ENCODE results near the gene THEM4. TPM values are rescaled to one million over a fixed set of nuclear protein-coding genes. Genes with fewer than 3 reads are reported as not detected.
A peak's percentile ranks its signal among the peaks of the same experiment; 100 is the strongest.

Gene THEM4
- total and polyA plus RNA-seq, 11 donors = 14.2 to 25.5 (median 15.0) TPM

- DNase-seq = peak in 1 of 5 donors; percentile 37
- H3K27ac ChIP-seq = no peak overlapping the region
Measured at GRCh38 chr1:151827853-151828252, 81.5 kb downstream of the THEM4 start.

DNA sequence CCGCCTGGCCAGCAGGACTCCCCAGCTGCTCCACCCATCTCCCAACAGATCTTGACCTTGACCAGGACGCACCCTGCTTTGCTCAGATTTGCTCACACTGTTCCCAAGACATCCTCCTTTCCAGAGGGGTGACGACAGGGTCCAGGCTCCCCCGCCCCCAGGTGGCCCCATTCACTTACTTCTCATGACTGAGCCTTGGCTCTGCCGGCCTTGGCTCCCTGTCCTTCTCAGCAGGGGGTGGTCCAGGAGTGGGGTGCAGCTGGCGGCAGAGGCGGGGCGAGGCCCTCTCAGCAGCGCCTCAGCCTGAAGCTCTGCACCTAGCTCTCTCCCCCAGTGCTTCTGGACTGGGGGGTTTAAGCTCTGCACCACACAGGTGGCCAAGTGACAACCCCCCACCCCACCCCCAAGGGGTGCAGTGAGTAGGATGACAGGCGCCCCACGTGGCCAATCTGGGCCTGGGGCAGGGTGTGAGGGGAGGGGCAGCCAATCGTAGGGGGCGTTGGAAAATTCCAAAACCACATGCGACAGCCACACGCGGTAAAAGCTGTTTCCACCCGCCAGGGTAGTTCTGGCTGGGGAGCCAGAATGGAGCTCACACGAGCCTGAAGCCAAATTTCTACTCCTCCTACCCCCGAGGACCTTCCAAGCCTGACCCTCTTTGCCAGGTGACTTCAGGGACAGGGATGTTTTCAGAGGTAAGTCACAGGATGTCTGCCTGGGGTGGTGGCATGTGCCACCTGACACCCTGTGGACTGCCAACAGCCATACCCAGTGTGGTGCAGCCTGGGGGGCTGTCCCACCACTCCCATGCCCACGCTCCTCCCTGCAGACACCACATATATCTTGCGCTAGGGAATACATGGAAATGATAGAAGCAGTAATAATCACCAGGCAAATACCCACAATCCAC, 83.3 kb downstream of the THEM4 start:
- Histone ChIP-seq H3K27ac (no peak overlapping the region), H3K4me3 (no peak overlapping the region), H3K4me1 (peaks cover 0 to 39% (median 14%) of the 10 kb centered on the region in 12 donors), H3K9me3 (no peaks in the 10 kb centered on the region), H3K36me3 (no peaks in the 10 kb centered on the region), H3K27me3 (no peaks in the 10 kb centered on the region)
- intact Hi-C loops (cut with DNase I) = no loop called here
- DNase-seq (peak in 1 of 5 donors; percentile 40), ATAC-seq (no peak)
- TF ChIP-seq, protein P1, sequence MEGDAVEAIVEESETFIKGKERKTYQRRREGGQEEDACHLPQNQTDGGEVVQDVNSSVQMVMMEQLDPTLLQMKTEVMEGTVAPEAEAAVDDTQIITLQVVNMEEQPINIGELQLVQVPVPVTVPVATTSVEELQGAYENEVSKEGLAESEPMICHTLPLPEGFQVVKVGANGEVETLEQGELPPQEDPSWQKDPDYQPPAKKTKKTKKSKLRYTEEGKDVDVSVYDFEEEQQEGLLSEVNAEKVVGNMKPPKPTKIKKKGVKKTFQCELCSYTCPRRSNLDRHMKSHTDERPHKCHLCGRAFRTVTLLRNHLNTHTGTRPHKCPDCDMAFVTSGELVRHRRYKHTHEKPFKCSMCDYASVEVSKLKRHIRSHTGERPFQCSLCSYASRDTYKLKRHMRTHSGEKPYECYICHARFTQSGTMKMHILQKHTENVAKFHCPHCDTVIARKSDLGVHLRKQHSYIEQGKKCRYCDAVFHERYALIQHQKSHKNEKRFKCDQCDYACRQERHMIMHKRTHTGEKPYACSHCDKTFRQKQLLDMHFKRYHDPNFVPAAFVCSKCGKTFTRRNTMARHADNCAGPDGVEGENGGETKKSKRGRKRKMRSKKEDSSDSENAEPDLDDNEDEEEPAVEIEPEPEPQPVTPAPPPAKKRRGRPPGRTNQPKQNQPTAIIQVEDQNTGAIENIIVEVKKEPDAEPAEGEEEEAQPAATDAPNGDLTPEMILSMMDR (IDR thresholded peaks at IDR 0.05) = no peak
- no peak for TF ChIP-seq POLR2A (IDR thresholded peaks at IDR 0.05)
- 48 to 63% (median 58%) methylated on average over 9 to 21 of the region's 21 CpGs for WGBS, 4 donors

More at GRCh38 chr1:151827853-151828252, 81.5 kb downstream of the THEM4 start:
- Histone ChIP-seq H3K27me3 (no peaks in the 10 kb centered on the region), H3K9me3 (no peaks in the 10 kb centered on the region), H3K4me3 (no peak overlapping the region), H3K4me1 (peaks cover 0 to 45% (median 17%) of the 10 kb centered on the region in 12 donors), H3K36me3 (no peaks in the 10 kb centered on the region)
- intact Hi-C loops (cut with DNase I) = no loop called here
- ATAC-seq = no peak
- WGBS, 4 donors = 55 to 83% (median 68%) methylated on average over 4 to 9 of the region's 9 CpGs
- TF ChIP-seq, protein P1 (IDR thresholded peaks at IDR 0.05) = no peak

- Histone ChIP-seq H3K27me3 (no peaks in the 10 kb centered on the region), H3K9me3 (no peaks in the 10 kb centered on the region), H3K27ac (no peak overlapping the region), H3K36me3 (no peaks in the 10 kb centered on the region), H3K4me3 (no peak overlapping the region), H3K4me1 (peaks cover 0 to 39% (median 14%) of the 10 kb centered on the region in 12 donors)
- TF ChIP-seq POLR2A (IDR thresholded peaks at IDR 0.05) = no peak
- TF ChIP-seq, protein P1 (IDR thresholded peaks at IDR 0.05) = no peak
- 69 to 76% (median 73%) methylated on average over 9 of the region's 9 CpGs for WGBS, 4 donors
- intact Hi-C loops (cut with DNase I) = no loop called here
- peak in 1 of 5 donors; percentile 44 for DNase-seq
- ATAC-seq = no peak
Measured at GRCh38 chr1:151825204-151825603, 84.1 kb downstream of the THEM4 start.

Other genes starting within 250 kb of the THEM4 start
- not detected for gene CELF3, start 192.7 kb downstream of the THEM4 start, total RNA-seq
- not detected for gene CELF3, start 192.7 kb downstream of the THEM4 start, polyA plus RNA-seq
- gene RIIAD1, start 188.0 kb downstream of the THEM4 start, total RNA-seq = 10 to 100 TPM in 2 of 9 donors, 1 to 10 TPM in 6, not detected in 1; 2.3 to 20.8 (median 6.0) TPM
- 10 to 100 TPM in 1 of 2 donors, not detected in 1; 13.1 TPM for gene RIIAD1, start 188.0 kb downstream of the THEM4 start, polyA plus RNA-seq
- gene MRPL9, start 146.0 kb downstream of the THEM4 start, total RNA-seq = 10 to 100 TPM; 35.8 to 53.2 (median 46.3) TPM
- gene MRPL9, start 146.0 kb downstream of the THEM4 start, polyA plus RNA-seq = 10 to 100 TPM; 45.2 to 57.9 TPM
- 1 to 10 TPM; 3.2 to 9.8 (median 4.8) TPM for gene TDRKH, start 119.0 kb downstream of the THEM4 start, total RNA-seq
- gene TDRKH, start 119.0 kb downstream of the THEM4 start, polyA plus RNA-seq = 1 to 10 TPM; 2.7 to 6.5 TPM
- gene LINGO4, start 104.1 kb downstream of the THEM4 start, total RNA-seq = 1 to 10 TPM in 1 of 9 donors, under 1 TPM in 8; 0.37 to 1.0 (median 0.60) TPM
- gene LINGO4, start 104.1 kb downstream of the THEM4 start, polyA plus RNA-seq = under 1 TPM; 0.11 to 0.38 TPM
- gene RORC, start 77.7 kb downstream of the THEM4 start, total RNA-seq = 10 to 100 TPM in 6 of 9 donors, 1 to 10 TPM in 3; 3.6 to 58.9 (median 12.4) TPM
- gene RORC, start 77.7 kb downstream of the THEM4 start, polyA plus RNA-seq = 10 to 100 TPM in 1 of 2 donors, 1 to 10 TPM in 1; 6.8 to 11.8 TPM
- under 1 TPM in 2 of 9 donors, not detected in 7; 0.14 to 0.28 TPM for gene C2CD4D, start 69.7 kb downstream of the THEM4 start, total RNA-seq
- not detected for gene C2CD4D, start 69.7 kb downstream of the THEM4 start, polyA plus RNA-seq
- gene THEM5, start 55.8 kb downstream of the THEM4 start, total RNA-seq = under 1 TPM in 1 of 9 donors, not detected in 8; 0.52 TPM
- gene THEM5, start 55.8 kb downstream of the THEM4 start, polyA plus RNA-seq = not detected
- 100 to 1,000 TPM in 7 of 9 donors, 10 to 100 TPM in 2; 55.5 to 403 (median 156) TPM for gene S100A10, start 84.3 kb upstream of the THEM4 start, total RNA-seq
- gene S100A10, start 84.3 kb upstream of the THEM4 start, polyA plus RNA-seq = 100 to 1,000 TPM; 258 to 387 TPM
- gene S100A11, start 127.5 kb upstream of the THEM4 start, total RNA-seq = 100 to 1,000 TPM in 4 of 9 donors, 10 to 100 TPM in 5; 44.9 to 368 (median 80.7) TPM
- 100 to 1,000 TPM; 179 to 571 TPM for gene S100A11, start 127.5 kb upstream of the THEM4 start, polyA plus RNA-seq
- gene TCHHL1, start 179.6 kb upstream of the THEM4 start, total RNA-seq = not detected
- not detected for gene TCHHL1, start 179.6 kb upstream of the THEM4 start, polyA plus RNA-seq
- gene TCHH, start 205.9 kb upstream of the THEM4 start, total RNA-seq = under 1 TPM in 2 of 9 donors, not detected in 7; 0.05 TPM
- gene TCHH, start 205.9 kb upstream of the THEM4 start, polyA plus RNA-seq = under 1 TPM in 1 of 2 donors, not detected in 1; 0.01 TPM
- gene RPTN, start 249.7 kb upstream of the THEM4 start, total RNA-seq = not detected
- not detected for gene RPTN, start 249.7 kb upstream of the THEM4 start, polyA plus RNA-seq

Measured in heart left ventricle (tissue), 16 donors.